NCI-H226 (cell line): ENCODE results near the gene ZNF865.
"Not testable (repeated sequence)": the region's sequence is repeated elsewhere in the genome, so short reads cannot be mapped to it uniquely, and the experiment has no call there.

Experiments
- DNase-seq: peaks from one replicate; pipeline ENCODE4 v3.0.0-alpha.2; 2015

ZNF865 gene

DNA sequence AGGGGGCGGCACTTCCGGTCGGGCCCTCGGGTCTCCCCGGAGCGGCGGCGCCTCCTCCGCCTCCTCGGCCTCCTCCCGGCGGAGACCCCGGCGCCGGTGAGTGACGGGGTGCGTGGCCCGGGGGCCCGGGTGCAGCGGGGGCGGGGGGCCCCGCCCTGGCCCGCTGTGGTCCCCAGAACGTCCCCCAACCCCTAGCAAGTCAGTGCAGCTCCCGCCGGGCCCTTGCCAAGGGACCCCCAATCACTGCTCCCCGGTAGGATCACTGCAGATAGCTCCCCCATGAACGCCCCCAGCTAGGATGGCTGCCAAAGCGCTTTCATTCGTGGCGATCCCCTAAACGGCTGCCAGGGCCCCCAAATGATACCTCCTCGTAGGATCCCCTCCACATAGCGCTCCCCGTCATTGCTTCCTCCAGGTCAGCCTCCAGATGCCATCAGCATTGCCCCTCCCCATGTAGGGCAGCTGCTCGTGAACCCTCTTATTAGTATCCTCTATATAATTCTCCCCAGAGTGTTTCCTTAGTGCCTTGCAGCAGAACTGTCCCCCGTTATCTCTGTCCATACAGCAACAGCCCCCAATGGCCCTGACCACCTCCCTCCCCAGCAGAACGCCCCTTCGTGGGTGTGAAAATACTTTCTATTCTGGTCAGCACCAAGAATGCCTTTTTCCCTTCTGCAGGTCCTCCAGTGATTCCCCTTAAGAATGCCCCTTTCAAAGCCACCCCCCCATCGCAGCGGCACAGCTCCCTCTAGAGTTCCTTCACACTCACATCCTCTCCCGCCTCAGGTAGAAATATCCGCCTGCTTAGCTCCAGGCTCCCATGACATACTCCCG lies at the start of gene ZNF865:
TSS of gene ZNF865 (plus strand) at position 11 of the 834 bp plus-strand sequence. CDS start 7,972 bp downstream, outside the sequence.
- peak; percentile 90 for DNase-seq

DNA sequence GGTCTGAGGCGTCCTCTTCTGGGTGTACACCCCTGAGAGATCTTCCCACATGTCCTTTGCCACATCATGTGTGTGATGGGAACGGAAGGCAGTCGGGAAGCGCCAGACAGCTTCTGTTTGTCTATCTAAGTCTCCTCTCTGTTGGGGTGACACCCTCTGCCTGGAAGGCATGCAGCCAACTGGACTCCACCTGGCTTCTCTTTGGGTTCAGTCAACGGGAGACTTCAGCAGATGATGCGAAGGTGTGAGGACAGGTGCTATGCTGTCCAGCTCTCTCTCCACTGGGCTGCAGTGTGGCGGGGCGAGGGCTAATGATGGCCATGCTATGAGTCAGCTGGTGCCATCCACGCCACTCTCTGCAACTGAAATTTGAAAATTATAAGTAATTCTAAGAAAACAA lies 45.8 kb upstream of the ZNF865 start:
- no peak for DNase-seq

DNA sequence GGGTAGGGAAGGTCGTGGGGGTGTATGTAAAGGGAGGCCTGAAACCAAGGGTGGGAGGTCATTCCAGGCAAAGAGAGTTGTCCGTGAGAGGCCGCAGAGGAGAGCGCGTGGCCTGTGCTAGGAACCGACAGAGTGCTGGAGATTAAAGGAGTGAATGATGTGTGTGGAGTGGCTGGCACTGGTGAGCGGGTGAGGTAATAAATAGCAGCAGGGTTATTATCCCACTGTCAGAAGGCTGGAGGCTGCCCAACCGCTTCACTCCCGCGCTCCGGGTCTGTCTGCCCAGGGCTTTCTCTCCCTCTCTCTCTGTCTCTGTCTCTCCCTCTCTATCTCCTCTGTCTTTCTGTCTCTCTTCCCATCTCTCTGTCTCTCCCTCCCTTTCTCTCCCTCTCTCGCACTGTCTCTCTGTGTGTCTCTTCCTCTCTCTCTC lies 42.2 kb upstream of the ZNF865 start:
- DNase-seq: peak; percentile 97

DNA sequence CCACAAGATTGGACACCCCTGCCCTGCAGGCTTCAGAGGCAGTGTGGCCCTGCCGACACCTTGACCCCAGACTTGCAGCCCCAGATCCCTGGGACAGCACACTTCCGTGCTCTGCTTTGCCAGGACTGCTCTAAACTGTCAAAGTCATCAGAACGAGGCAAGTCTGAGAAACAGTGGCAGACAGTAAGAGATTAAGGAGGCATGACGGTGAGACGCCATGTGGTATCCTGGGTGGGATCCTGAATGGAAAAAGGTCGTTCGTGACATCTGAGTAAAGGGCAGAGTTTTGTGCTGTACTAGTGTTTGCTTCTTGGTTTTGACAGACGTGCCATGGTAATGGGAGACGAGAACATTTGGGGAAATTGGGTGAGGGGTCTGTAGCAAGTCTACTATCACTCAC lies 38.6 kb upstream of the ZNF865 start:
- no peak for DNase-seq

DNA sequence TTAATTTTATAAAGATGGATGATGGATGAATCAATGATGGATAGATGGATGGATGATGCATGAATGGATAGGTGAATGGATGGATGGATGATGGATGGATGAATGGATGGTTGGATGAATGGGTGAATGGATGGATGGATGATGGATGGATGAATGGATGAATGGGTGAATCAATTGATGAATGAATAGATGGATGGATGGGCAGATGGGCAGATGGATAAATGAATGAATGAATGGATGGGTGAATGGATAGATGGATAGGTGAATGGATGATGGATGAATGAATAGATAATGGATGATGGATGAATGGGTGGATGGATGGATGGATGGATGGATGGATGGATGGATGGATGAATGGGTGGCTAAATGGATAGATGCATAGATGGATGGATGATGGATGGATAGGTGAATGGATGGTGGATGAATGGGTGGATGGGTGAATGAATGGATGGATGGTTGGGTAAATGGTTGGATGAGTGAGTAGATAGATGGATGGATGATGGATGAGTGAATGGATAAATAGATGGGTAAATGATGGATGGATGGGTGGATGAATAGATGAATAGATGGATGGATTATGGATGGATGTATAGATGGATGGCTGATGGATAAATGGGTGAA lies 37.6 kb upstream of the ZNF865 start:
- no peak for DNase-seq

DNA sequence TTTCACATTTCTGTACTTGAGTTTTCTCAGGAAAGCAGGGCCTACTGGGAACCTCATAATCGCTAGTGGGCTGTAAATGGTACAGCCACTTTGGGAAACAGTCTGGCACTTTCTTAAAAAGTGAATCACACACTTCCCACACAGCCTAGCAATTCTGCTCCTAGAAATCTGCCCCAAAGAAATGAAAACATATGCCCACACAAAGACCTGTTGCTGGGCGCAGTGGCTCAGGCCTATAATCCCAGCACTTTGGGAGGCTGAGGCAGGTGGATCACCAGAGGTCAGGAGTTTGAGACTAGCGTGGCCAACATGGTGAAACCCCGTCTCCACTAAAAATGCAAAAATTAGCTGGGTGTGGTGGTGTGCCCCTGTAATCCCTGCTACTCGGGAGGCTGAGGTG lies 36.0 kb upstream of the ZNF865 start:
- not testable (repeated sequence) for DNase-seq

DNA sequence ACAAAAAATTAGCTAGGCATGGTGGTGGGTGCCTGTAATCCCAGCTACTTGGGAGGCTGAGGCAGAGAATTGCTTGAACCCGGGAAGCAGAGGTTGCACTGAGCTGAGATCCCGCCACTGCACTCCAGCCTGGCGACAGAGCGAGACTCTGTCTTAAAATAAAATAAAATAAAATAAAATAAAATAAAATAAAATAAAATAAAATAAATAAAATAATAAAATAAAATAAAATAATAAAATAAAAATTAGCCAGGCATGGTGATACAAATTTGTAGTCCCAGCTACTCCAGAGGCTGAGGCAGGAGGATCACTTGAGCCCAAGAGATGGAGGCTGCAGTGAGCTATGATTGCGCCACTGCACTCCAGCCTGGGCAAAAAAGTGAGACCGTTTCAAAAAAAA lies 31.5 kb upstream of the ZNF865 start:
- DNase-seq: not testable (repeated sequence)

DNA sequence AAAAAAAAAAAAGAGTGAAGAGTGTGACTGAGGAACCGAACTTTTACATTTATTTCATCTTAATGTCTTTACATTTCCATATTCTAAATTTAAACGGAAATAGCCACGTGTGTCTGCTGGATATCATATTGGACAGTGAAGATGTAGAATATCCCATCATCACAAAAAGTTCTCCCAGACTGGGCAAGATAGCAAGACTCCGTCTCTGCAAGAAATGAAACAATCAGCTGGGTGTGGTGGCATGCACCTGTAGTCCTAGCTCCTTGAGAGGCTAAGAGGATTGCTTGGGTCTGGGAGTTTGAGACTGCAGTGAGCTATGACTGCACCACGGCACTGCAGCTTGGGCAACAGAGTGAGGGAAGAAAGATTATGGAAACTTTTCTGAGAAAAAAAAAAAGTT lies 28.7 kb upstream of the ZNF865 start:
- no peak for DNase-seq

DNA sequence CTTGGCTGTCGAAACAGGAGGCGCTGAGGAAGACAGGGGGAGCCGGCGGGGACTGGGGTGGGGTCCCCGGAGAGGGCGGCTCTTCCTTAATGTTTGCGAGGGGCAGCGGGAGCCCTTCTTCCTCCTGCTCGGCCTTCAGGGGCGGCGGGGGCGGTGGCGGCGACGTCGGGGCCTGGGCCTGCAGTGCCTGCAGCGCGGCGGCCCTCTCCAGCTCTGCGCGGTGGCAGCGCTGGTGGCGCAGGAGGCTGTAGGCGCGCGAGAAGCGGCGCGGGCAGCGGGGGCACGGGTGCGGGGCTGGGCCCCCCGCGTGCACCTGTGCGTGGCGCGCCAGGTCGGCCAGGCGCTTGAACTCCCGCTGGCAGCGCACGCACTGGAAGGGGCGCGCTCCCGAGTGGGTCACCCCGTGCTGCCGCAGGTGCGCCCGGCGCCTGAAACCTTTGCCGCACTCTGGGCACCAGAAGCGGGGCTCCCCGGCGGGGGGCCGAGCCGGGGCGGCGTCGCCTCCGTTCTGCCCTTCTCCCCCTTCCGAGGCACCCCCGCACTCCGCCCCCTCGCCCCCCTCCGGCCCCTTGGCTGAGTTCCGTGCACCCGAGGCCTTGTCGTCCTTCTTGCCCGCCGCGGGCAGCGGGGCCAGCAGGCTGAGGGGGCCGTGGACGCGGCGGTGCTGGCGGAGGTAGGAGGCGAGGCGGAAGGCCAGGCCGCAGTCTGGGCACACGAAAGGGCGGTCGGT lies 27.3 kb upstream of the ZNF865 start:
- DNase-seq: no peak

DNA sequence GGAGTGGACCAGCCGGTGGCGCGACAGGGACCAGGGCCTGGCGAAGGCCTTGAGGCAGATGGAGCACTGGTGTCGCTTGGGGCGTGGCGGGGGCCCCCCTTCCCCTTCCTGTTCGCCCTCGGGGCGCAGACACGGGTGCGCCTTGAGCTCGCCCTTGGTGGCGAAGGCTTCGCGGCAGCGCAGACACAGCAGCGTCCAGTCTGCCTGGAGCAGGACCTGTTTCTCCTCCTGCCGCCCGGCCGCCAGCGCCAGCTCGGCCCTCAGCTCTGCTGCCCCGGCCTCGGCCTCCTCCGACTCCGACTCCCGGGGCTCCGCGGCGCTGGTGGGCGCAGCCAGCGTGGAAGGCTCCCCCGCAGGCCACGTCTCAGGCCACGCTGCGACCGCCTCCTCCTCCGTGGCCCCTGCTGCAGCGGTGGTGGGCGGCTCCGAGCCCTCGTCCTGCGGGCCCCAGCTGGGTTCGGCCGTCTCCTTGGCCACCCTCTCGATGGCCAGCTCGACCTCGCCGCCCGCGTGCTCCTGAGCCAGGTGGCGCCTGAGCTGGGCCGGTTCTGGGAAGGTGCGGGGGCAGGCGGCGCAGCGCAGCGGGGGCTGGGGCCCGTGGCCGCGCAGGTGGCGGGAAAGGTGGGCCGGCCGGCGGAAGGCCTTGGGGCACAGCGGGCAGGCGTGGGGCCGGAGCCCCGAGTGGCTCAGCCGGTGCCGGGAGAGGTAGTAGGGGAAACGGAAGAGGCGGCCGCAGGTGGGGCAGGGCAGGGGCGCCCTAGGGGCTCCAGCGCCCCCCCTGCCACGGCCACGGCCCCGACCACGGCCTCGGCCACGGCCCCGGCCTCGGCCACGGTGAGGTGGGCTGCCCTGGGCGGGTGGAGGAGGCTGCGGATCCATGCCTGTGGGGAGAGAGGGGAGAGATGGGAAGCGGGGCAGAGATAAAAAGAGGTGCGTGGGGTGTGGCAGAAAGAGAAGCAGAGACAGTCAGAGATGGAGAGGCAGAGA lies 26.4 kb upstream of the ZNF865 start:
- DNase-seq: no peak

DNA sequence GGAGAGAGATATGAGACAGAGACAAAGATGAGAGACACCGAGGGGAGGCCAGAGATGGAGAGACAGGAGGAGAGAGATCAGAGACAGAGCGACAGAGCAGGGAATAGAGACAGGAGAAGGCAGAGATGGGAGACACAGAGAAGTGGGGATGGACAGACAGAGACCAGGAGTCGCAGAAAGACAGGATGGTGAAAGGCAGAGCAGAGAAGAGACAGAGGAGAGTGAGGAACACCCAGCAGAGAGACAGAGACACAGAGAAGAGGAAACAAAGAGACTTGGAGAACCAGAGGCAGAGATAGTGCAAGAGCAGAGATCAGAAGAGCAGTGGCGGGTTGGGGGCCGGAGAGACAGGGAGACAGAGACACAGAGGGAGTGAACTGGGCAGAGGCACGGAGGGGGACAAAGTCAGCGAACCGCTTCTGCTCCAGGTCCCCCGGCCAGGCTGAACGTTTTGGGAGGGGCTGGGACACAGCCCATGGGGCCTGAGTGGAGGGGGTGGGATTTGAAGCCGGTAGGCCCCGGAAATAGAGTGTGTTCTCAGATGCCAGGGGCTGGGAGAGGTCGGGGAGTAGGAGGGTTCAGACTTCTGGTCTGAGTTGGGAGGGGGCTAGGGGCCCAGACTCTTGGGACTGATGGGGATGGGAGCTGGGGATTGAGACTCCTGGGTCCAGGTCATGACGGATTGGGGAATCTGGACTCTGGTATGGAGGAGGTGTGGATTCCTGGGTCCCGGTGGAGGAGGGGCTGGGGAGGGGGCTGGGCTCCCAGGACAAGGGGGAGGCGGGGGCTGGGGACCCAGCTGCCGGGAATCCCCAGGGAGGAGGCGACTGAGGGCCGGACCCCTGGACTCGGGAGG lies 25.5 kb upstream of the ZNF865 start:
- DNase-seq: peak; percentile 53

DNA sequence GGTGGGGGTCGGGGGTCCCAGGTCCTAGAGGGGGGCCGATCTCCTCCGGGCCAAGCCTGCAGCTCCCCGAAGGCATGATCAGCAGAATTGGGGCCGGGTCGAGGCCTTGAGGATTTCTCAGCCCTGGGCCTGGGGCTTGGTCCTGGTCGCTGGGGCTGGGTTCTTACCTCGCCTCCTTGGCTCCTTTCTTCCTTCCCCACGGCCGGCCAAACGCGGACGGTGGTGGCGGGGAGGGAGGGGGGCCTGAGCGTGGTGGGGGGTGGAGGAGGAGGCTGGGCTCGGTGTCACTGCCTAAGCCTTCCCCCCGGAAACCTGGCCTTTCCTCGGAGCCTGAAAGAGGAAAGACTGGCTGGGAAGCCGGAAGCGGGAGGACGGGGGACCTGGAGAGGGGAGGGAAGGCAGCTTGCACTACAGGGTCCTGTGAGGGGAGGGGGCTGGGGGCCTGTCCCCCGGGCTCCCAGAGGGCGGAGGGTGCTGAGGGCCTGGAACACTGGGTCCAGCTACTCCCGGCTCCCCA lies 24.8 kb upstream of the ZNF865 start, which contains the start of gene ZNF579:
TSS of gene ZNF579 (minus strand) at position 221 of the 517 bp plus-strand sequence. CDS start 1,209 bp downstream, outside the sequence.
- peak; percentile 91 for DNase-seq

DNA sequence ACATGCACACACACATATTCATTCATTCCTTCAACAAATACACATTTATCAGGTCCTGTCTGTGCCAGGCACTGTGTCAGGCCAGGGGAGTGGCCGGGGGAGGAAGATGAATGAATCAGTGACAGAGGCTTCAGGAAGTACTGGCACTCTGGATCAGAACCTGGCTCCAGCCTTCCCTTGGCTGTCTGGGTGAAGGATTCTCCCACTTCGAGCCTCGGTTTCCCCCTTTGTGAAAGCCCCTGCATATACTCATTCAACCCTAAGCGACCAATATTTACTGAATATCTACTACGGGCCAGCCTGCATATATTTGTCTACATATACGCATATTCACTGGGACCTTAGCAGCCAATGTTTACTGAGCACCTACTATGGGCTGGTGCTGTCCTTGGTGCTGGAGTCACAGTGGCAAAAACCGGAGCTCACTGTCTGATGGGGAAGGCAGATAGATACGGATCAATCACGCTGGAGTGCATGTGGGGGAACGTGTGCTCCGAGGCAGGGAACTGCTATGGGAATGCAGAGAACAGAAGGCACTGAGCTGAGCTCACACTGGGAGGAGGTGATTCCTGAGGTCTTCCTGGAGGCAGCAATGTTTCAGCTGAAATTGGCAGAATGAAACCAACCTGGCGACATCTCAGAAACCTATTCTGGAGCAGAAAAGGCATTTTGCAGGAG lies 24.2 kb upstream of the ZNF865 start:
- DNase-seq: peak; percentile 67

DNA sequence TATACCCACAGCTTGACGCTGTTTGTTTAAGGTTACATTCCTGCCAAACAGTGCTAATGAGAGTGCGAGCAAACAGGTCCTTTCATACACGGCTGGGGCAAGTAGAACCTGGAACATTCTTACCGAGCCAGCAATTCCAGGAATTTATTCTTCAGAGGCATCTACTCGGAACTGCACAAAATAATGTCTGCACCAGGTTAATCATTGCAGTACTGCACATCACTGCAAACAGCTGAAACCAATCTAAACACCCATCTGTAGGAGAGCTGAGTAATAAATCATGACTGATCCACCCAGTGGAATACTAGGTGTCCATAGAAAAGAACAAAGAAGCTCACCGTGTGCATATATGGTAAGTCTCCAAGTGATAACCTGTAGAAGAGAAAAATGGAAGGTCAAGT lies 23.6 kb upstream of the ZNF865 start:
- DNase-seq: no peak

DNA sequence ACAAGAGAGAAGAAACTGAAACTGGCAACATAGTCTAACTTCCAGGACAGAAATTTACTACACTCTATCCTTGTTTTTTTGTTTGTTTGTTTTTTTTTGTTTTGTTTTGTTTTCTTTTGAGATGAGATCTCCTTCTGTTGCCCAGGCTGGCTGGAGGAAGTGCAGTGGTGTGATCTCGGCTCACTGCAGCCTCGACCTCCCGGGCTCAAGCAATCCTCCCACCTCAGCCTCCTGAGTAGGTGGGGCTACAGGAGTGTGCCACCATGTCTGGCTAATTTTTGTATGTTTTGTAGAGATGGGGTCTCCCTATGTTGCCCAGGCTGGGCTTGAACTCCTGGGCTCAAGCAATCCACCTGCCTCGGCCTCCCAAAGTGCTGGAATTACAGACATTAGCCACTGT lies 23.2 kb upstream of the ZNF865 start:
- not testable (repeated sequence) for DNase-seq

DNA sequence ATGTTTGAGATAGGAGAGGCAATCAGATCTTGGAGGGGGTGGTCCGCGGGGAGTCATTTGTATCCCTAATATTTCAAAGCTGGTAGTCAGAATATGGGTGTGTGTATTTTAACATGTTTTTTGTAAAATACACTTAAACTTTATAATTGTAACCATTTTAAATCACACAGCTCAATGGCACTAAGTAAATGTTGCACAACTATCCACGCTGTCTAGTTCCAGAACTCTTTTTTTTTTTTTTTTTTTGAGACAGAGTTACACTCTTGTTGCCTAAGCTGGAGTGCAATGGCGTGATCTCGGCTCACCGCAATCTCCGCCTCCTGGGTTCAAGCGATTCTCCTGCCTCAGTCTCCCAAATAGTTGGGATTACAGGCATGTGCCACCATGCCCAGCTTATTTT lies 21.6 kb upstream of the ZNF865 start:
- not testable (repeated sequence) for DNase-seq

DNA sequence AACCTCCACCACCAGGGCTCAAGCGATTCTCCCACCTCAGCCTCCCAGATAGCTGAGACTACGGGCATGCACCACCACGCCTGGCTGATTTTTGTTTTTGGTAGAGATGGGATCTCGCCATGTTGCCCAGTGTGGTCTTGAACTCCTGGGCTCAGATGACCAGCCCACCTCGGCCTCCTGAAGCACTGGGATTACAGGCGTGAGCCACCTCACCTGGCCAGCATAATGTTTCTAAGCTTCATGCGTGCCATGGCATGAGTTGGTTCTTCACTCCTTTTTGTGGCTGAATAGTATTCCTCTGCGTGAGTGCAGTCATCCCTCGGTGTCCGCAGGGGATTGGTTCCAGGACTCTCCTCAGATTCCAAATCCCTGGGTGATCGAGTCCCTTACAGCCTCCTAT lies 20.6 kb upstream of the ZNF865 start:
- DNase-seq: no peak

DNA sequence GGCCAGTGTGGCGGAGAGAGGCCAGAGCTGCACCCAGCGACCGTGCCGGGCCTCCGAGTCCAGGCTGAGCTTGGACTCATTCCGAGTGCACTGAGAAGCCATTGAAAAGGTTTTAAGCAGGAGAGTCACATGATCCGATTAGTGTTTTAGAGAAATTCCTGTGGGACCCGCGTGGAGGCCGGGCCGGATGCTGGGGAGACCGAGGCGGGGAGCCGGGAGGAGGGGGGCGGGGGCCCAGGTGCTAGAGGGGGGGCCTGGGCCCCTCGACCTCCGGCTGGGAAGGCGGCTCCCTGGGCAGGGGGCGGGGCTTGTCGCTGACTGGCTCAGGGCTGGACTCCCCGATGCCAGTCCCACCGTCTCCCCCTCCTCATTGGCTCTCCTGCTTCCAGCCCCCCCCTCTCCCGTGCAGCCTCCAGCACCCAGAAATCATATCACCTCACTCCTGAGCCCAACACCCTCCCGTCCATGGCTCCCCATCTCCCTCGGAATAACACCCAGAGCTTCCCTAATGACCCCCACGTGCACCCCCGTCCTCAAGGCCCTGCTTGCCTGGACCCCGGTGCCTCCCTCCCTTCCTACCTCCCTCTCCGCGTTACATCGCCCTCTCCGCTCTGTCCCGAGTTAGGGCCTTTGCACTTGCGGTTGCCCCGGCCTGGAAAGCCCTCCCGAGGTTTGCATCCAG lies 19.6 kb upstream of the ZNF865 start:
- DNase-seq: peak; percentile 29

DNA sequence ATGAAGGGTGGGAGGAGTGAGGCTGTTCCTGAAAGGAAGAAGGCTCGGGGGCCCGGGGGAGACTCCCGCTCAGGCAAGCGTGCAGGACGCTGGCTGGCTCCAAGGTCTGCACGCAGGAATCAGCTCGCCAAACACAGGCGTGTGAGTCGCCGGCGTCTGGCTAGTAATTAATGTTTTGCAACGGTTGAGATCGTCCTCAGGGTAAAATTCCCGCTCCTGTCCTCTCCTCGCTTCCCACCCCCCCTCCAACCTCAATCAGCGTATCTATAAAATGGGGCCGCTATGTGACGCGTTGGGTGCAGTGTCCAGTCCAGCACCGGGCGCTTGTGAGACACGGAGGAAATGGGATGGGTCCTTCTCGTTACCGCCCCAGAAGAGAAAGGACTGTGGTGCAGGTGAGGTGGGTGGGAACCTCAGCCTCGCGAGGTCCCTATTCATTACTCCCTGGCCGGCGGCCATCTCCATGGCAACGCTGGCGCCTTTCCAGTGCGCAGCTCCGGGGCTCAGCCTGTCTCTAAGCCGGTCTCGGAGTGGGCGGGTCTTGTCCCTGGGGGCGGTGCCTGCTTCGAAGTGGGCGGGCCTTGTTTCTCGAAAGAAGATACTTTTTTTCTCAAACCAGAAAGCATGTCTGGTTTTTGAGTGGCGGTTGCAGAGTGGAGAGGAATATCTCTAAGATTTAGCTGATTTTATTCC lies 18.3 kb upstream of the ZNF865 start:
- DNase-seq: peak; percentile 95
